Measurements from ENCODE around the gene EPSTI1.
"Not testable (repeated sequence)": the region's sequence is repeated elsewhere in the genome, so short reads cannot be mapped to it uniquely, and the experiment has no call there.

The EPSTI1 gene

GRCh38 chr13:42862370-42862769 is 129.7 kb downstream of the EPSTI1 start:
- H2AFZ ChIP-seq (ENCODE audit: low read length); H3K4me2 ChIP-seq (ENCODE audit: insufficient read depth, low read length, poor library complexity, severe bottlenecking); H3K18ac ChIP-seq (ENCODE audit: low read length): not testable (repeated sequence)

GRCh38 chr13:42860485-42860884 is 131.6 kb downstream of the EPSTI1 start:
- H3K27ac ChIP-seq (replicated peaks; ENCODE audit: low read length): no peak overlapping the region
- no CpG with 5 or more reads among the region's 4 CpGs for WGBS, 2 donors (ENCODE audit: extremely low coverage in 2 of 2, insufficient read length in 2 of 2, insufficient replicate concordance in 1 of 2)

More at GRCh38 chr13:42862370-42862769, 129.7 kb downstream of the EPSTI1 start:
- H3K79me1 ChIP-seq (ENCODE audit: low read depth, low read length); H3K14ac ChIP-seq (ENCODE audit: low read length); H3K4ac ChIP-seq (ENCODE audit: low read length); H3K36me3 ChIP-seq (replicated peaks in 1 of 2; ENCODE audit: control insufficient read depth in 2 of 2, insufficient read depth in 2 of 2, low read length in 2 of 2); H3K27me3 ChIP-seq (ENCODE audit: control insufficient read depth in 3 of 3, insufficient read depth in 3 of 3, low read depth in 1 of 3, low read length in 3 of 3); H2BK5ac ChIP-seq (ENCODE audit: low read length); H3K4me1 ChIP-seq (ENCODE audit: control insufficient read depth in 2 of 2, insufficient read depth in 1 of 2, low read depth in 1 of 2, low read length in 2 of 2); DNase-seq (ENCODE audit: low spot score); H4K8ac ChIP-seq (ENCODE audit: low read depth, low read length); H3K23ac ChIP-seq (ENCODE audit: low read depth, low read length, poor library complexity); H3K4me3 ChIP-seq (ENCODE audit: low read length in 2 of 2); H3K9me3 ChIP-seq (replicated peaks in 1 of 2; ENCODE audit: control insufficient read depth in 2 of 2, insufficient read depth in 1 of 2, low read depth in 1 of 2, low read length in 2 of 2); H3K27ac ChIP-seq (replicated peaks; ENCODE audit: low read length); H3K9ac ChIP-seq (ENCODE audit: low read depth, low read length, poor library complexity); H2AK5ac ChIP-seq (ENCODE audit: low read depth, low read length); H4K91ac ChIP-seq (ENCODE audit: low read depth, low read length, poor library complexity); H2BK120ac ChIP-seq (ENCODE audit: low read depth, low read length); H2BK15ac ChIP-seq (ENCODE audit: low read length); H2BK12ac ChIP-seq (ENCODE audit: low read length): not testable (repeated sequence)
- no CpG with 5 or more reads among the region's 2 CpGs for WGBS, 2 donors (ENCODE audit: extremely low coverage in 2 of 2, insufficient read length in 2 of 2, insufficient replicate concordance in 1 of 2)

GRCh38 chr13:42859760-42860159 is 132.3 kb downstream of the EPSTI1 start:
- H3K4ac ChIP-seq (ENCODE audit: low read length): no peak overlapping the region
- DNase-seq (ENCODE audit: low spot score): no peak
- no peak overlapping the region for H3K4me3 ChIP-seq (ENCODE audit: low read length in 2 of 2)
- no peak overlapping the region for H3K27ac ChIP-seq (replicated peaks; ENCODE audit: low read length)
- H3K27me3 ChIP-seq (ENCODE audit: control insufficient read depth in 3 of 3, insufficient read depth in 3 of 3, low read depth in 1 of 3, low read length in 3 of 3): no peaks in the 10 kb centered on the region
- no peak overlapping the region for H2AK5ac ChIP-seq (ENCODE audit: low read depth, low read length)
- peaks cover 0 to 5% of the 10 kb centered on the region in 2 donors for H3K4me1 ChIP-seq (ENCODE audit: control insufficient read depth in 2 of 2, insufficient read depth in 1 of 2, low read depth in 1 of 2, low read length in 2 of 2)
- no peak overlapping the region for H4K91ac ChIP-seq (ENCODE audit: low read depth, low read length, poor library complexity)
- H3K36me3 ChIP-seq (replicated peaks in 1 of 2; ENCODE audit: control insufficient read depth in 2 of 2, insufficient read depth in 2 of 2, low read length in 2 of 2): no peaks in the 10 kb centered on the region
- H2AFZ ChIP-seq (ENCODE audit: low read length): no peak overlapping the region
- no peak overlapping the region for H3K14ac ChIP-seq (ENCODE audit: low read length)
- H2BK5ac ChIP-seq (ENCODE audit: low read length): no peak overlapping the region
- H3K9me3 ChIP-seq (replicated peaks in 1 of 2; ENCODE audit: control insufficient read depth in 2 of 2, insufficient read depth in 1 of 2, low read depth in 1 of 2, low read length in 2 of 2): no peaks in the 10 kb centered on the region
- H3K79me1 ChIP-seq (ENCODE audit: low read depth, low read length): no peaks in the 10 kb centered on the region
- no peak overlapping the region for H3K4me2 ChIP-seq (ENCODE audit: insufficient read depth, low read length, poor library complexity, severe bottlenecking)
- no peak overlapping the region for H2BK12ac ChIP-seq (ENCODE audit: low read length)
- H3K18ac ChIP-seq (ENCODE audit: low read length): no peak overlapping the region
- no CpG with 5 or more reads among the region's 2 CpGs for WGBS, 2 donors (ENCODE audit: extremely low coverage in 2 of 2, insufficient read length in 2 of 2, insufficient replicate concordance in 1 of 2)
- no peak overlapping the region for H2BK15ac ChIP-seq (ENCODE audit: low read length)
- H2BK120ac ChIP-seq (ENCODE audit: low read depth, low read length): no peak overlapping the region
- no peak overlapping the region for H3K9ac ChIP-seq (ENCODE audit: low read depth, low read length, poor library complexity)
- H4K8ac ChIP-seq (ENCODE audit: low read depth, low read length): no peak overlapping the region
- no peak overlapping the region for H3K23ac ChIP-seq (ENCODE audit: low read depth, low read length, poor library complexity)

More at GRCh38 chr13:42860485-42860884, 131.6 kb downstream of the EPSTI1 start:
- Histone ChIP-seq H4K8ac (ENCODE audit: low read depth, low read length) (no peak overlapping the region), H2AK5ac (ENCODE audit: low read depth, low read length) (no peak overlapping the region), H3K4ac (ENCODE audit: low read length) (no peak overlapping the region), H3K14ac (ENCODE audit: low read length) (no peak overlapping the region), H3K4me2 (ENCODE audit: insufficient read depth, low read length, poor library complexity, severe bottlenecking) (no peak overlapping the region), H3K4me1 (ENCODE audit: control insufficient read depth in 2 of 2, insufficient read depth in 1 of 2, low read depth in 1 of 2, low read length in 2 of 2) (peaks cover 0 to 3% of the 10 kb centered on the region in 2 donors), H3K36me3 (replicated peaks in 1 of 2; ENCODE audit: control insufficient read depth in 2 of 2, insufficient read depth in 2 of 2, low read length in 2 of 2) (no peaks in the 10 kb centered on the region), H3K18ac (ENCODE audit: low read length) (no peak overlapping the region), H3K9ac (ENCODE audit: low read depth, low read length, poor library complexity) (no peak overlapping the region), H2AFZ (ENCODE audit: low read length) (no peak overlapping the region), H3K9me3 (replicated peaks in 1 of 2; ENCODE audit: control insufficient read depth in 2 of 2, insufficient read depth in 1 of 2, low read depth in 1 of 2, low read length in 2 of 2) (no peaks in the 10 kb centered on the region), H2BK15ac (ENCODE audit: low read length) (no peak overlapping the region), H2BK120ac (ENCODE audit: low read depth, low read length) (no peak overlapping the region), H3K4me3 (ENCODE audit: low read length in 2 of 2) (no peak overlapping the region), H3K79me1 (ENCODE audit: low read depth, low read length) (no peaks in the 10 kb centered on the region), H3K23ac (ENCODE audit: low read depth, low read length, poor library complexity) (no peak overlapping the region), H2BK12ac (ENCODE audit: low read length) (no peak overlapping the region), H2BK5ac (ENCODE audit: low read length) (no peak overlapping the region), H4K91ac (ENCODE audit: low read depth, low read length, poor library complexity) (no peak overlapping the region), H3K27me3 (ENCODE audit: control insufficient read depth in 3 of 3, insufficient read depth in 3 of 3, low read depth in 1 of 3, low read length in 3 of 3) (no peaks in the 10 kb centered on the region)
- no peak for DNase-seq (ENCODE audit: low spot score)

- Histone ChIP-seq H3K36me3 (replicated peaks in 1 of 2; ENCODE audit: control insufficient read depth in 2 of 2, insufficient read depth in 2 of 2, low read length in 2 of 2) (no peaks in the 10 kb centered on the region), H3K4me2 (ENCODE audit: insufficient read depth, low read length, poor library complexity, severe bottlenecking) (no peak overlapping the region), H3K14ac (ENCODE audit: low read length) (no peak overlapping the region), H2BK15ac (ENCODE audit: low read length) (no peak overlapping the region), H3K4me3 (ENCODE audit: low read length in 2 of 2) (no peak overlapping the region), H3K9me3 (replicated peaks in 1 of 2; ENCODE audit: control insufficient read depth in 2 of 2, insufficient read depth in 1 of 2, low read depth in 1 of 2, low read length in 2 of 2) (no peaks in the 10 kb centered on the region), H3K4me1 (ENCODE audit: control insufficient read depth in 2 of 2, insufficient read depth in 1 of 2, low read depth in 1 of 2, low read length in 2 of 2) (peaks cover 0 to 5% of the 10 kb centered on the region in 2 donors), H3K27me3 (ENCODE audit: control insufficient read depth in 3 of 3, insufficient read depth in 3 of 3, low read depth in 1 of 3, low read length in 3 of 3) (no peaks in the 10 kb centered on the region), H3K23ac (ENCODE audit: low read depth, low read length, poor library complexity) (no peak overlapping the region), H2BK5ac (ENCODE audit: low read length) (no peak overlapping the region), H4K91ac (ENCODE audit: low read depth, low read length, poor library complexity) (no peak overlapping the region), H3K18ac (ENCODE audit: low read length) (no peak overlapping the region), H2BK120ac (ENCODE audit: low read depth, low read length) (no peak overlapping the region), H2AFZ (ENCODE audit: low read length) (no peak overlapping the region), H3K79me1 (ENCODE audit: low read depth, low read length) (no peaks in the 10 kb centered on the region), H3K27ac (replicated peaks; ENCODE audit: low read length) (no peak overlapping the region), H3K9ac (ENCODE audit: low read depth, low read length, poor library complexity) (no peak overlapping the region), H4K8ac (ENCODE audit: low read depth, low read length) (no peak overlapping the region), H2BK12ac (ENCODE audit: low read length) (no peak overlapping the region), H3K4ac (ENCODE audit: low read length) (no peak overlapping the region), H2AK5ac (ENCODE audit: low read depth, low read length) (no peak overlapping the region)
- no peak for DNase-seq (ENCODE audit: low spot score)
- no CpG with 5 or more reads among the region's 7 CpGs for WGBS, 2 donors (ENCODE audit: extremely low coverage in 2 of 2, insufficient read length in 2 of 2, insufficient replicate concordance in 1 of 2)
Observed at GRCh38 chr13:42855410-42855809, 136.6 kb downstream of the EPSTI1 start.
